SK-N-SH treated with all-trans-retinoic acid at 6 μM for 48 hours (cell line): ENCODE results near the gene HLF.

Source experiments
- ARNTL ChIP-seq: fragments of 450-650 bp; formaldehyde crosslinking; IDR thresholded peaks from 2 replicates; pipeline ENCODE4 v1.5.0; 2020; ENCODE audit warnings: low read depth, mild to moderate bottlenecking, moderate library complexity, borderline replicate concordance
- ISL1 ChIP-seq: fragments of 250-450 bp; sonication (Bioruptor Pico); IDR thresholded peaks from 2 replicates; pipeline ENCODE4 v2.1.2; 2022; ENCODE audit warnings: mild to moderate bottlenecking, moderate library complexity
- TF ChIP-seq, protein P1 (sequence below): fragments of 250-450 bp; sonication (Bioruptor Pico); IDR thresholded peaks from 2 replicates; pipeline ENCODE4 v1.5.1; 2020; ENCODE audit warnings: low read depth, mild to moderate bottlenecking, moderate library complexity

DNA sequence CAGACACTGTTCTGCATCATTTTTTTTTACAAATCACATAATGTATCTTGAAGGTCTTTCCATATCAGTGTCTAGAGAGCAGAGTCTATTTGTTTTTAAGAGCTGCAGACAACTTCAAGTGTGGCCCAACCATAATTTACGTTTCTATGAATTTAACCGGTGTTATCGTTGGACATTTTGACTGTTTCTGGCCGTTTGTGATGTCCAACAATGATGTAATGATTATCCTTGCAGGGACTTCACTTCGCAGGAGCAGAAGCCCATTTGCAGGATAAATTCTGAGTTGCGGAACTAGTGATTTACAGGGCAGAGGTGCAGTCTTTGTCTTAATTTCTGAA lies 26.9 kb upstream of the HLF start:
- TF ChIP-seq, protein P1, sequence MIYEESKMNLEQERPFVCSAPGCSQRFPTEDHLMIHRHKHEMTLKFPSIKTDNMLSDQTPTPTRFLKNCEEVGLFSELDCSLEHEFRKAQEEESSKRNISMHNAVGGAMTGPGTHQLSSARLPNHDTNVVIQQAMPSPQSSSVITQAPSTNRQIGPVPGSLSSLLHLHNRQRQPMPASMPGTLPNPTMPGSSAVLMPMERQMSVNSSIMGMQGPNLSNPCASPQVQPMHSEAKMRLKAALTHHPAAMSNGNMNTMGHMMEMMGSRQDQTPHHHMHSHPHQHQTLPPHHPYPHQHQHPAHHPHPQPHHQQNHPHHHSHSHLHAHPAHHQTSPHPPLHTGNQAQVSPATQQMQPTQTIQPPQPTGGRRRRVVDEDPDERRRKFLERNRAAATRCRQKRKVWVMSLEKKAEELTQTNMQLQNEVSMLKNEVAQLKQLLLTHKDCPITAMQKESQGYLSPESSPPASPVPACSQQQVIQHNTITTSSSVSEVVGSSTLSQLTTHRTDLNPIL (CRISPR knock-in tag): no peak
- TF ChIP-seq ISL1 (CRISPR knock-in tag): no peak
- no peak for TF ChIP-seq ARNTL (CRISPR knock-in tag)
